ENCODE results near the gene CTNNA3.

The CTNNA3 gene

DNA sequence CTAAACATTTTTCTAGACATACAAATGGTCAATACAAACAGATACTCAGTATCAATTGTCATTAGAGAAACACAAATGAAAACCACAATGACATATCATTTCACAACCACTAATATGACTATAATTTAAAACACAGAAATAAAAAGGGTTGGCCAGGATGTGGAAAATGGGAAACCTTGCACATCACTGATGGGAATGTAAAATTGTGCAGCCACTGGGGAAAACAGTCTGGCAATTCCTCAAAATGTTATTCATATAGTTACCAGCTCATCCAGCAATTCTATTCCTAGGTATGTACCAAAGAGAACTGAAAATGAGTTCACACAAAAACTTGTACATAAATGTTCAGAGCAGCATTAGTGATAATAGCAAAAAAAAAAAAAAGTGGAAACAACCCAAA is 876.3 kb downstream of the CTNNA3 start:
- no peak for DNase-seq (ENCODE audit: low spot score)
- in situ Hi-C loops (cut with MboI; ENCODE audit: low pct_unique_long_range_greater_than_20kb, low sequenced_read_pairs, unreplicated experiment) = no loop called here
- TF ChIP-seq, protein P1, sequence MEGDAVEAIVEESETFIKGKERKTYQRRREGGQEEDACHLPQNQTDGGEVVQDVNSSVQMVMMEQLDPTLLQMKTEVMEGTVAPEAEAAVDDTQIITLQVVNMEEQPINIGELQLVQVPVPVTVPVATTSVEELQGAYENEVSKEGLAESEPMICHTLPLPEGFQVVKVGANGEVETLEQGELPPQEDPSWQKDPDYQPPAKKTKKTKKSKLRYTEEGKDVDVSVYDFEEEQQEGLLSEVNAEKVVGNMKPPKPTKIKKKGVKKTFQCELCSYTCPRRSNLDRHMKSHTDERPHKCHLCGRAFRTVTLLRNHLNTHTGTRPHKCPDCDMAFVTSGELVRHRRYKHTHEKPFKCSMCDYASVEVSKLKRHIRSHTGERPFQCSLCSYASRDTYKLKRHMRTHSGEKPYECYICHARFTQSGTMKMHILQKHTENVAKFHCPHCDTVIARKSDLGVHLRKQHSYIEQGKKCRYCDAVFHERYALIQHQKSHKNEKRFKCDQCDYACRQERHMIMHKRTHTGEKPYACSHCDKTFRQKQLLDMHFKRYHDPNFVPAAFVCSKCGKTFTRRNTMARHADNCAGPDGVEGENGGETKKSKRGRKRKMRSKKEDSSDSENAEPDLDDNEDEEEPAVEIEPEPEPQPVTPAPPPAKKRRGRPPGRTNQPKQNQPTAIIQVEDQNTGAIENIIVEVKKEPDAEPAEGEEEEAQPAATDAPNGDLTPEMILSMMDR (IDR thresholded peaks at IDR 0.05; ENCODE audit: extremely low read depth, insufficient read depth, missing control alignments) = no peak

- no peak for DNase-seq (ENCODE audit: low spot score)
Observed at GRCh38 chr10:66813122-66813521, 882.9 kb downstream of the CTNNA3 start.

GRCh38 chr10:66811211-66811610 is 884.8 kb downstream of the CTNNA3 start:
- in situ Hi-C loops (cut with MboI; ENCODE audit: low pct_unique_long_range_greater_than_20kb, low sequenced_read_pairs, unreplicated experiment) = no loop called here
- TF ChIP-seq, protein P1 (IDR thresholded peaks at IDR 0.05; ENCODE audit: extremely low read depth, insufficient read depth, missing control alignments) = no peak
- DNase-seq (ENCODE audit: low spot score) = no peak

More at GRCh38 chr10:66813122-66813521, 882.9 kb downstream of the CTNNA3 start:
- TF ChIP-seq, protein P1 (IDR thresholded peaks at IDR 0.05; ENCODE audit: extremely low read depth, insufficient read depth, missing control alignments) = no peak
- in situ Hi-C loops (cut with MboI; ENCODE audit: low pct_unique_long_range_greater_than_20kb, low sequenced_read_pairs, unreplicated experiment) = no loop called here

- TF ChIP-seq, protein P1 (IDR thresholded peaks at IDR 0.05; ENCODE audit: extremely low read depth, insufficient read depth, missing control alignments) = no peak
- no peak for DNase-seq (ENCODE audit: low spot score)
- in situ Hi-C loops (cut with MboI; ENCODE audit: low pct_unique_long_range_greater_than_20kb, low sequenced_read_pairs, unreplicated experiment) = no loop called here
Observed at GRCh38 chr10:66809402-66809801, 886.6 kb downstream of the CTNNA3 start.

DNA sequence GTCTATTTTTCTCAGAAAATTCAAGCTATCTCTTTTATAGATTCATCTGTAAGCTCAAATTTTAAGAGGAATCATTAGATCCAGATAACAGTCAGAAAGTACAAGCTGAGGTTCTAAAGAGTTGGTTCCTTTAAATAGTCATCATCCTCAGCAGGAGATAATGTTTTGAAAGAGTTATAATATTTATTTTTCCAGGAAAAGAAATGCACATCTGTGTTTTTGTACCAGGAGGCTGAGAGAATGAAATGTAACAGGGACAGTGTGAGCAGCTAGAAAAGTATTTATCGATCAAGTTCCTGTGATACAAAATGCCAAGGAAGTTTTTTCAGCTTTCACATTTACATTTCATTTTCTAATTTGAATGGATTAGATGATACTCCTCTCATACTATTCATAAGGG is 890.4 kb downstream of the CTNNA3 start:
- in situ Hi-C loops (cut with MboI; ENCODE audit: low pct_unique_long_range_greater_than_20kb, low sequenced_read_pairs, unreplicated experiment) = no loop called here
- DNase-seq (ENCODE audit: low spot score) = no peak
- TF ChIP-seq, protein P1 (IDR thresholded peaks at IDR 0.05; ENCODE audit: extremely low read depth, insufficient read depth, missing control alignments) = no peak

DNA sequence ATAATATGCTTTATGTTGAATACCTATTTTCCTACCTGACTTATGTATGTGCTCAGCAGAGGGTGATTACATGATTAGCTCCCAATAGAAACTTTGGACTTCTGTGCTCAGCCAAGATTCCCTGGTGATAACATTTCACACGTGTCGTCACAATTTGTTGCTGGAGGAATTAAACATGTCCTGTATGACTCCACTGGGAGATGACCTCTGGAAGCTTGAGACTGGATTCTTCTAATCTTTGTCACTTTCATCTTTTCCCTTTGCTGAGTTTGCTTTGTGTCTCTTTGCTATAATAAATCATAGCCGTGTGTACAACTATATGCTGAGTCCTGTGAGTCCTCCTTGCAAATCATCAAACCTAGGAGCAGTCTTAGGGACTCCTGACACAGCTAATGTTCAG is 891.0 kb downstream of the CTNNA3 start:
- in situ Hi-C loops (cut with MboI; ENCODE audit: low pct_unique_long_range_greater_than_20kb, low sequenced_read_pairs, unreplicated experiment) = no loop called here
- DNase-seq (ENCODE audit: low spot score) = no peak
- TF ChIP-seq, protein P1 (IDR thresholded peaks at IDR 0.05; ENCODE audit: extremely low read depth, insufficient read depth, missing control alignments) = no peak

GRCh38 chr10:66803174-66803573 is 892.8 kb downstream of the CTNNA3 start:
- in situ Hi-C loops (cut with MboI; ENCODE audit: low pct_unique_long_range_greater_than_20kb, low sequenced_read_pairs, unreplicated experiment) = no loop called here
- DNase-seq (ENCODE audit: low spot score) = no peak
- TF ChIP-seq, protein P1 (IDR thresholded peaks at IDR 0.05; ENCODE audit: extremely low read depth, insufficient read depth, missing control alignments) = no peak
